K562 (cell line): ENCODE data around the gene DUSP9.

Source experiments
- CHD1 ChIP-seq: fragments of 200-600 bp; sonication (generic); IDR thresholded peaks from one replicate; pipeline ENCODE4 v1.6.1; 2012; ENCODE audit warnings: mild to moderate bottlenecking, moderate library complexity, low read length, inconsistent platforms
- ERF ChIP-seq: fragments of 450-650 bp; formaldehyde crosslinking; IDR thresholded peaks from 2 replicates; pipeline ENCODE4 v1.4.0; 2020; ENCODE audit warnings: mild to moderate bottlenecking, mixed read lengths
- MYNN ChIP-seq, 2 experiments: sonication (generic); formaldehyde crosslinking in 1 of 2; IDR thresholded peaks; 2 replicates each; pipeline versions ENCODE4 v1.5.0 to v1.6.1; 2016 to 2020; ENCODE audit warnings: antibody characterized with exemption in 1 of 2, missing genetic modification reagents in 1 of 2
- NRF1 ChIP-seq, 2 experiments: fragments of 450-650 bp; IDR thresholded peaks in 1 of 2; conservative IDR thresholded peaks in 1 of 2; 2 replicates each; pipeline ENCODE4 v1.6.1; 2014; ENCODE audit warnings: mild to moderate bottlenecking in 2 of 2
- POLR2A ChIP-seq: fragments of 450-650 bp; conservative IDR thresholded peaks from 2 replicates; pipeline ENCODE4 v1.6.1; 2016
- TF ChIP-seq, protein P1 (sequence below), 3 experiments: IDR thresholded peaks in 2 of 3; conservative IDR thresholded peaks in 1 of 3; 2 replicates each; pipeline ENCODE4 v1.5.1; 2011 to 2012; ENCODE audit warnings: low read length in 3 of 3, mild to moderate bottlenecking in 3 of 3, control low read depth in 2 of 3, improper control_type of control experiment in 1 of 3, inconsistent platforms in 1 of 3, low read depth in 1 of 3, mixed read lengths in 1 of 3, moderate library complexity in 1 of 3; ENCODE audit not compliant: insufficient read depth in 2 of 3
- TF ChIP-seq, protein P2 (sequence below): fragments of 450-650 bp; IDR thresholded peaks from 2 replicates; pipeline ENCODE4 v1.6.1; 2018; ENCODE audit not compliant: partially characterized antibody
- TF ChIP-seq, protein P3 (sequence below): IDR thresholded peaks from 2 replicates; pipeline ENCODE4 v1.6.1; 2012; ENCODE audit warnings: low read depth, low read length, improper control_type of control experiment, borderline replicate concordance

DNA sequence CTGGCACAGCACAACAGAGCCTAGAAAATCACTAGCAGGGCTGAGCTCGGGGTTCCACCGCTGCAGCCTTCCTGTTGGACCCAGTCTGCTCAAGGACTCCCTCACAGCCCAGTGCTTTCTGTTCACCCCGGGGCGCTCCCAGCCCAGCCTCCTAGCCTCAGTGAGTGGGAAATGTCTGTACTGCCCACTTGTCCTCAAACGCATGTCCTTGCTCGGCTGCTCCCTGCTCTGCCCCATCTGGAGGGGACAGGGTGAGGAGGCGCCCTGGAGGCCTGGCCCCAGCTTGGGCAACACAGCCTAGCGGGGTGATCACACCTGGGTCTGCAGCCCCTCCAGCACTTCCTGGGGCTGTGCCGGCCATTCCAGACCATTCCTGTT lies 36.2 kb upstream of the DUSP9 start:
- no peak for TF ChIP-seq CHD1
- TF ChIP-seq, protein P1, sequence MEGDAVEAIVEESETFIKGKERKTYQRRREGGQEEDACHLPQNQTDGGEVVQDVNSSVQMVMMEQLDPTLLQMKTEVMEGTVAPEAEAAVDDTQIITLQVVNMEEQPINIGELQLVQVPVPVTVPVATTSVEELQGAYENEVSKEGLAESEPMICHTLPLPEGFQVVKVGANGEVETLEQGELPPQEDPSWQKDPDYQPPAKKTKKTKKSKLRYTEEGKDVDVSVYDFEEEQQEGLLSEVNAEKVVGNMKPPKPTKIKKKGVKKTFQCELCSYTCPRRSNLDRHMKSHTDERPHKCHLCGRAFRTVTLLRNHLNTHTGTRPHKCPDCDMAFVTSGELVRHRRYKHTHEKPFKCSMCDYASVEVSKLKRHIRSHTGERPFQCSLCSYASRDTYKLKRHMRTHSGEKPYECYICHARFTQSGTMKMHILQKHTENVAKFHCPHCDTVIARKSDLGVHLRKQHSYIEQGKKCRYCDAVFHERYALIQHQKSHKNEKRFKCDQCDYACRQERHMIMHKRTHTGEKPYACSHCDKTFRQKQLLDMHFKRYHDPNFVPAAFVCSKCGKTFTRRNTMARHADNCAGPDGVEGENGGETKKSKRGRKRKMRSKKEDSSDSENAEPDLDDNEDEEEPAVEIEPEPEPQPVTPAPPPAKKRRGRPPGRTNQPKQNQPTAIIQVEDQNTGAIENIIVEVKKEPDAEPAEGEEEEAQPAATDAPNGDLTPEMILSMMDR (IDR thresholded peaks at IDR 0.05 in 2 of 3, conservative IDR thresholded peaks at IDR 0.05 in 1 of 3; ENCODE audit: insufficient read depth in 2 of 3, low read depth in 1 of 3, low read length in 3 of 3) = no peak
- no peak for TF ChIP-seq NRF1 (conservative IDR thresholded peaks at IDR 0.05 in 1 of 2, IDR thresholded peaks at IDR 0.05 in 1 of 2)
- no peak for TF ChIP-seq POLR2A
- TF ChIP-seq ERF (CRISPR knock-in tag) = no peak
- no peak for TF ChIP-seq MYNN (IDR thresholded peaks at IDR 0.05)
- no peak for TF ChIP-seq MYNN (CRISPR knock-in tag; IDR thresholded peaks at IDR 0.05)
- TF ChIP-seq, protein P2, sequence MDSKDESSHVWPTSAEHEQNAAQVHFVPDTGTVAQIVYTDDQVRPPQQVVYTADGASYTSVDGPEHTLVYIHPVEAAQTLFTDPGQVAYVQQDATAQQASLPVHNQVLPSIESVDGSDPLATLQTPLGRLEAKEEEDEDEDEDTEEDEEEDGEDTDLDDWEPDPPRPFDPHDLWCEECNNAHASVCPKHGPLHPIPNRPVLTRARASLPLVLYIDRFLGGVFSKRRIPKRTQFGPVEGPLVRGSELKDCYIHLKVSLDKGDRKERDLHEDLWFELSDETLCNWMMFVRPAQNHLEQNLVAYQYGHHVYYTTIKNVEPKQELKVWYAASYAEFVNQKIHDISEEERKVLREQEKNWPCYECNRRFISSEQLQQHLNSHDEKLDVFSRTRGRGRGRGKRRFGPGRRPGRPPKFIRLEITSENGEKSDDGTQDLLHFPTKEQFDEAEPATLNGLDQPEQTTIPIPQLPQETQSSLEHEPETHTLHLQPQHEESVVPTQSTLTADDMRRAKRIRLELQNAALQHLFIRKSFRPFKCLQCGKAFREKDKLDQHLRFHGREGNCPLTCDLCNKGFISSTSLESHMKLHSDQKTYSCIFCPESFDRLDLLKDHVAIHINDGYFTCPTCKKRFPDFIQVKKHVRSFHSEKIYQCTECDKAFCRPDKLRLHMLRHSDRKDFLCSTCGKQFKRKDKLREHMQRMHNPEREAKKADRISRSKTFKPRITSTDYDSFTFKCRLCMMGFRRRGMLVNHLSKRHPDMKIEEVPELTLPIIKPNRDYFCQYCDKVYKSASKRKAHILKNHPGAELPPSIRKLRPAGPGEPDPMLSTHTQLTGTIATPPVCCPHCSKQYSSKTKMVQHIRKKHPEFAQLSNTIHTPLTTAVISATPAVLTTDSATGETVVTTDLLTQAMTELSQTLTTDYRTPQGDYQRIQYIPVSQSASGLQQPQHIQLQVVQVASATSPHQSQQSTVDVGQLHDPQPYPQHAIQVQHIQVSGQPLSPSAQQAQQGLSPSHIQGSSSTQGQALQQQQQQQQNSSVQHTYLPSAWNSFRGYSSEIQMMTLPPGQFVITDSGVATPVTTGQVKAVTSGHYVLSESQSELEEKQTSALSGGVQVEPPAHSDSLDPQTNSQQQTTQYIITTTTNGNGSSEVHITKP = no peak
- TF ChIP-seq, protein P3, sequence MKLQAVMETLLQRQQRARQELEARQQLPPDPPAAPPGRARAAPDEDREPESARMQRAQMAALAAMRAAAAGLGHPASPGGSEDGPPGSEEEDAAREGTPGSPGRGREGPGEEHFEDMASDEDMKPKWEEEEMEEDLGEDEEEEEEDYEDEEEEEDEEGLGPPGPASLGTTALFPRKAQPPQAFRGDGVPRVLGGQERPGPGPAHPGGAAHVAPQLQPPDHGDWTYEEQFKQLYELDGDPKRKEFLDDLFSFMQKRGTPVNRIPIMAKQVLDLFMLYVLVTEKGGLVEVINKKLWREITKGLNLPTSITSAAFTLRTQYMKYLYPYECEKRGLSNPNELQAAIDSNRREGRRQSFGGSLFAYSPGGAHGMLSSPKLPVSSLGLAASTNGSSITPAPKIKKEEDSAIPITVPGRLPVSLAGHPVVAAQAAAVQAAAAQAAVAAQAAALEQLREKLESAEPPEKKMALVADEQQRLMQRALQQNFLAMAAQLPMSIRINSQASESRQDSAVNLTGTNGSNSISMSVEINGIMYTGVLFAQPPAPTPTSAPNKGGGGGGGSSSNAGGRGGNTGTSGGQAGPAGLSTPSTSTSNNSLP = no peak
